ENCODE results near the gene HAPLN3.

HAPLN3 gene

DNA sequence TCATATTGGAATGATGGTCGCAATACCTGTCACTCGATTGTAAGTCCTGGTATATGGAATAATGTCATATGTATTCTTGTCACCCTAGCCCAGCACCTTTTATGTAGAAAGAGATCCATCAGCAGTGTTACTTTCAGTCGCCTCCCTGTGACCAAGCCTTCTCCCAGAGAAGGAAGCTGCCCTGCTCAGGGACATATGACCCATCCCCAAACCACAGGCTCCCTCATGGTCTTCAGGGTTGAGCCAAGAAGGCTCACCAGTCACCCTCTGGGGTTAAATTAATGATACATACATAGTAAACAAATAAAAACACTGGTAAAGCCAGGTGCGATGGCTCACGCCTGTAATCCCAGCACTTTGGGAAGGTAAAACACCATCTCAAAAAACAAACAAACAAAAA is 22.4 kb upstream of the HAPLN3 start:
- no peak for DNase-seq
- H3K27ac Mint-ChIP-seq, result no peak overlapping the region
- peaks cover 27% of the 10 kb centered on the region for H3K4me1 Mint-ChIP-seq
- H3K4me3 Mint-ChIP-seq, result no peak overlapping the region
- peaks cover 6% of the 10 kb centered on the region for H3K27me3 Mint-ChIP-seq
- H3K9me3 Mint-ChIP-seq, result no peaks in the 10 kb centered on the region
- ATAC-seq, result no peak

GRCh38 chr15:88915354-88915753 is 20.0 kb upstream of the HAPLN3 start:
- H3K27me3 Mint-ChIP-seq, result peaks cover 6% of the 10 kb centered on the region
- peaks cover 44% of the 10 kb centered on the region for H3K4me1 Mint-ChIP-seq
- ATAC-seq (no peak), DNase-seq (no peak)
- no peaks in the 10 kb centered on the region for H3K9me3 Mint-ChIP-seq
- H3K27ac Mint-ChIP-seq, result no peak overlapping the region
- no peak overlapping the region for H3K4me3 Mint-ChIP-seq

GRCh38 chr15:88913850-88914169 is 18.5 kb upstream of the HAPLN3 start:
- no peaks in the 10 kb centered on the region for H3K9me3 Mint-ChIP-seq
- H3K4me3 Mint-ChIP-seq, result peak overlapping the region; percentile 98 to 99
- DNase-seq (no peak), ATAC-seq (no peak)
- peak overlapping the region in 1 of 2 donors; percentile 96 for H3K27ac Mint-ChIP-seq
- no peaks in the 10 kb centered on the region for H3K27me3 Mint-ChIP-seq
- peaks cover 42% of the 10 kb centered on the region for H3K4me1 Mint-ChIP-seq

DNA sequence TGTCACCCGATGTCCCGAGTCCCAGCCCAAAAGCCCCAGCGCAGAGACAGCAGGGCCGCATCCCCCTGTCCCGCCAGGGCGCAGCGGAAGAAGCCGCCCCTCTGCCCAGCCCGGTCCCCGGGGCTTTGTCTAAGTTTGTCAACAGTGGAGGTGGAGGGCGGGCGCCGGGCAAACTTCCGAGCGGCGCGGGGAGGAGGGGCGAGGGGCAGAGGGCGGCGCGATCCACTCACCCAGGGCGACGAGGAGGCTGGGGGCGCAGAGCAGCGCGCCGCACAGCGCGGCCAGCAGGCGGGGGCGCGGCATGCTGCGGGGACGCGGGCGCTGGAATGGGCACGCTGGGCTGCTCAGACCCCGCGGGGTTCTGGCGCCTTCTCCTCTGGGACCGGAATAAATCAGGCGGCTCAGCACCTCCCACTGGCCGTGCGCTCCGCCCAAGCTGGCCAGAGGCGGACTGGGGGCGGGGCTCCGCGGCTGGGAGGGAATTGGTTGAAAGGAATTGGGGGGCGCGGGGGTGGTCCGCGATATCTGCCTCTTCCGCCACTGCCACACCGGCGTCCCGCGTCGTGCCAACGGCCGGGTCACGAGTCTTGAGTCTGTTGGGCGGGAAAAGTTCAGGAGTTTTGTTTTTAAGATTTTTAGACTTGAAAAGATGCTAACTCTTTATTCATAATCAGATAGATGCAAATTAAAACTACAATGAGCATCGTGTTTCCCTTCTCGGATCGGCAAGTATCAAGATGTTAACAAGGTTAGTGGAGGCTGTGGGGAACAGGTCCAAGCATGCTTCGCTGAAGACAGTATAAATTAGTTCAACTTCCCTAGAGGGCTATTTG is 17.9 kb upstream of the HAPLN3 start, which contains the start of gene MFGE8:
TSS of gene MFGE8 (minus strand) at position 363 of the 833 bp plus-strand sequence. CDS start at position 303, 60 bp downstream.
- no peaks in the 10 kb centered on the region for H3K27me3 Mint-ChIP-seq
- H3K27ac Mint-ChIP-seq, result peak within 1 kb of the TSS; percentile 96 to 97
- ATAC-seq, result peak; percentile 91
- peak; percentile 71 to 72 for DNase-seq
- peak within 1 kb of the TSS; percentile 98 to 99 for H3K4me3 Mint-ChIP-seq
- H3K4me1 Mint-ChIP-seq, result peaks cover 38% of the 10 kb centered on the region
- H3K9me3 Mint-ChIP-seq, result no peaks in the 10 kb centered on the region

GRCh38 chr15:88912500-88912921 is 17.2 kb upstream of the HAPLN3 start:
- H3K4me3 Mint-ChIP-seq, result peak overlapping the region; percentile 98 to 99
- no peak for DNase-seq
- peak; percentile 4 for ATAC-seq
- H3K9me3 Mint-ChIP-seq, result no peaks in the 10 kb centered on the region
- H3K27ac Mint-ChIP-seq, result peak overlapping the region; percentile 63 to 86
- H3K4me1 Mint-ChIP-seq, result peaks cover 43% of the 10 kb centered on the region
- no peaks in the 10 kb centered on the region for H3K27me3 Mint-ChIP-seq

DNA sequence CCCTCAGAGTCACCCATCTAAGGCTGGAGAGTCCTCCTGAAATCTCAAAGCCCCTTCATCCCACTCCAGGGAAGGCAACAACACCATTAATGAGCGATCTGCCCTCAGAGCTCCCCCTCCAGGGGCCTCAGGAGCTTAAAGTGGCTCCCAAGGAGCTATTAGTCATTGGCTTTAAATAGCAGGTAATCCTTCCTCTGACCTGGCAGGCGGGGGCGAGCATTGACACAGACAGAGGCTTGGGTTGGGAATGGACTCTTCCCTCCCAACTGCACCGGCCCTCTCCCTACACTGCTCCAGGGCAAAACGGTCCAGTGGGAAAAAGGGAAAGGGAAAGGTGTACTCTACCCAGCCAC is 16.4 kb upstream of the HAPLN3 start:
- Mint-ChIP-seq H3K27ac (no peak overlapping the region), H3K4me3 (peak overlapping the region; percentile 98 to 99), H3K27me3 (no peaks in the 10 kb centered on the region), H3K4me1 (peaks cover 43% of the 10 kb centered on the region), H3K9me3 (no peaks in the 10 kb centered on the region)
- ATAC-seq, result no peak
- DNase-seq, result no peak

GRCh38 chr15:88909956-88910831 is 14.8 kb upstream of the HAPLN3 start:
- Mint-ChIP-seq H3K27ac (no peak overlapping the region), H3K4me3 (no peak overlapping the region), H3K4me1 (peaks cover 44% of the 10 kb centered on the region), H3K27me3 (no peaks in the 10 kb centered on the region), H3K9me3 (no peaks in the 10 kb centered on the region)
- ATAC-seq (no peak), DNase-seq (no peak)

DNA sequence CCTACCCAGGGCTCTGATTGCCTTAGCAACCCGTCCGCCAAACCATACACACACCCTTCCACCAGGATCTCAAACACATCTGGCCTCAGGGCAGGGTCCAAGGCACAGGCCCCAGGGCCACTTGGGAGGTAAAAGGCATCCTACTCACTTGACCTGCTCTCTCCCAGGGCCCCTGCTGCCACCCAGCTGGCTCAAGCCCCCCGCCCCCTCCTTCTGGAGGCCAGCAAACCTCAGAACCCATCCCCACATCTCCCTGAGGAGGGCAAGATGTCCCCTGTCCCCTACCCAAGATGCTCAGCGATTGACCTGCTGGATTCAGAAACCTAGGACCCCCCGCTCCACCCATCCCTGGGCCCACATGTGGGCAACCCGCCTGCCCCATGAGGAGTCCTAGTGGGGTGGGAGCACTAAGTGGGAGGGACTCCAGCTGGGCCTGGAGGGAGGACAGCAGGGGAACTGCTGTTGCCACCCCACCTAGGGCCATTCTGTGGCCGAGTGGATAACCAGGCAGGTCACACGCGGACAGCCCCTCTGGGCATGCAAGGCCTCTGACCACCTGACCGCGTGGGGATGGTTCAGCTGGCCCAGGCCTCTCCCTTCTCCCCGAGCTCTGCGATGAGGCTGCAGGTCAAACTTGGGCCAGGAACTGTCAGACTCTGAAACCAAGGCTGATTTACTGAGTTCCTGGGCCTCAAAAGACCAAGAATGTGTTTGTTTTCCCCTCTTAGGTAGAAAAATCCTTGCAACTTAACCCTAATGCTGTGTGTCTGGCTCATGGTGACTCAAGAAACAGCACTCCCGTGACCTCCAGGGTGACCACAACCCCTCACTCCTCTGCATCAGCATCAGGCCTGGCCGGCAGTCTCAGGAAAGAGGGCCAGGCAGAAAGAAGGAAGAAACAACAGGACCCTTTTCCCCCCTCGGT is 13.6 kb upstream of the HAPLN3 start:
- H3K27me3 Mint-ChIP-seq, result no peaks in the 10 kb centered on the region
- DNase-seq, result no peak
- peak overlapping the region in 1 of 2 donors; percentile 42 for H3K27ac Mint-ChIP-seq
- ATAC-seq, result no peak
- H3K9me3 Mint-ChIP-seq, result no peaks in the 10 kb centered on the region
- H3K4me3 Mint-ChIP-seq, result no peak overlapping the region
- H3K4me1 Mint-ChIP-seq, result peaks cover 55% of the 10 kb centered on the region

- H3K4me1 Mint-ChIP-seq, result peaks cover 50% of the 10 kb centered on the region
- H3K27ac Mint-ChIP-seq, result peak overlapping the region in 1 of 2 donors; percentile 17
- H3K9me3 Mint-ChIP-seq, result no peaks in the 10 kb centered on the region
- ATAC-seq (no peak), DNase-seq (no peak)
- no peaks in the 10 kb centered on the region for H3K27me3 Mint-ChIP-seq
- H3K4me3 Mint-ChIP-seq, result no peak overlapping the region
These were observed 12.8 kb upstream of the HAPLN3 start for GRCh38 chr15:88908123-88908522.

DNA sequence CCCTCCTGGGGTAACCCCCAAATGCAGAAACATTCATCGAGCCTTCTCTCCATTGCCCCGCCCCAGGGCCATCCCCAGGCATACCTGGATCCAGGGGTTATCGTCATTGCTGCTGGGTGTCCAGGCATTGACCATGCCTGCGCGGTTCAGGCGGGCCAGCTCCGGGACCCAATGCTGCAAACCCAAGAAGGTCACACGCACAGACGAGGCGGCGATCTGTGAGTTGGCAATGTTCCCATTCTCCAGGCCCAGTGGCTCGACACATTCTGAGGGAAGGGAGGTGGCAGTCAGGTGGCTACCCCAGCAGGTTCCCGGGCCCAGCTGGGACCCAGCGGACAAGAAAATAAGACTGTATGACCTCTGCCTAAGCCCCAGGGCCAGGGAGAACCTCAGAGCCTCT is 11.8 kb upstream of the HAPLN3 start:
- Mint-ChIP-seq H3K27me3 (no peaks in the 10 kb centered on the region), H3K27ac (no peak overlapping the region), H3K4me3 (no peak overlapping the region), H3K4me1 (peaks cover 50% of the 10 kb centered on the region), H3K9me3 (no peaks in the 10 kb centered on the region)
- DNase-seq, result no peak
- no peak for ATAC-seq

GRCh38 chr15:88906551-88906950 is 11.2 kb upstream of the HAPLN3 start:
- no peak overlapping the region for H3K4me3 Mint-ChIP-seq
- no peaks in the 10 kb centered on the region for H3K9me3 Mint-ChIP-seq
- ATAC-seq (no peak), DNase-seq (no peak)
- peaks cover 49% of the 10 kb centered on the region for H3K4me1 Mint-ChIP-seq
- no peak overlapping the region for H3K27ac Mint-ChIP-seq
- no peaks in the 10 kb centered on the region for H3K27me3 Mint-ChIP-seq

DNA sequence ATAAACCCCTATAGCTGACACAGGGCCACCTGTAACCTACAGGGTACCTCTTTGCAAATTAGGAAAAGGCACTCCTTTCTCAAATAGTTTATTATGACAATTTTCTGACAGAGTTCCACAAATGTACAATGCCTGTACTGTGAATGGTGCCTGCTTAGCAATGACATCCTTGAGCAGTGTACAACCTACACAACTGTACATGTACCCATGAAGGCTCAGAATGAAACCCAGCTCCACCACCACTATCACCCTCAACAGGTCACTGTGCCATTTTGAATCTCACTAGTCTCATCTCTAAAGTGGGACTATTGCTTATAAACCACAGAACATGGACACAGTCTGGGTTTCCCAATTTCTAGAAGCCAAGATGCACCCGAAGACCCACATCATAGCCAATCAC is 10.8 kb upstream of the HAPLN3 start:
- DNase-seq, result no peak
- no peak for ATAC-seq
- peaks cover 45% of the 10 kb centered on the region for H3K4me1 Mint-ChIP-seq
- H3K27me3 Mint-ChIP-seq, result no peaks in the 10 kb centered on the region
- H3K9me3 Mint-ChIP-seq, result no peaks in the 10 kb centered on the region
- no peak overlapping the region for H3K27ac Mint-ChIP-seq
- H3K4me3 Mint-ChIP-seq, result no peak overlapping the region

- DNase-seq, result no peak
- no peak overlapping the region for H3K27ac Mint-ChIP-seq
These were observed 10.2 kb upstream of the HAPLN3 start for GRCh38 chr15:88905576-88905975.

GRCh38 chr15:88904624-88905327 is 9.4 kb upstream of the HAPLN3 start:
- H3K4me3 Mint-ChIP-seq, result peak overlapping the region in 1 of 2 donors; percentile 24
- peak; percentile 89 to 93 for DNase-seq
- peaks cover 40% of the 10 kb centered on the region for H3K4me1 Mint-ChIP-seq

More at GRCh38 chr15:88905576-88905975, 10.2 kb upstream of the HAPLN3 start:
- H3K27me3 Mint-ChIP-seq, result no peaks in the 10 kb centered on the region
- H3K4me3 Mint-ChIP-seq, result no peak overlapping the region
- ATAC-seq, result no peak
- H3K4me1 Mint-ChIP-seq, result peaks cover 40% of the 10 kb centered on the region
- H3K9me3 Mint-ChIP-seq, result no peaks in the 10 kb centered on the region

DNA sequence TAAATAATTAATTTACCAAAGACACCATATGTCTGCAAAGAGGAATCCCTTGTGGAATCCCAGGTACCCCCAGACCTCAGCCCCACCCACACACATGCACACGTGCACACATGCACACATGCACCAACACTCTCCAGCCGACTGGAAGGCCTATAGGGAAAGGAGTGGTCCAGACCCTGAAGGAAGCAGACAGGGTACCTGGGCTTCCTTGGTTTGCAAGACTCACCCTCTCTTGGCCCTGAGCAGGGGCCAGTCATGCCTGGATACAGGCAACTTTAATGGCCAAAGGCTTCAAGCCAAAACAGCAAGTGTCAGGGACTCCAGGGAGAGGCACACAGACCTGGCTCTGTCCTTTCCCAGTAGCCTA is 8.9 kb upstream of the HAPLN3 start:
- DNase-seq, result no peak
- peak overlapping the region in 1 of 2 donors; percentile 69 for H3K27ac Mint-ChIP-seq
- peaks cover 35% of the 10 kb centered on the region for H3K4me1 Mint-ChIP-seq
- no peaks in the 10 kb centered on the region for H3K27me3 Mint-ChIP-seq
- no peaks in the 10 kb centered on the region for H3K9me3 Mint-ChIP-seq
- peak overlapping the region in 1 of 2 donors; percentile 24 for H3K4me3 Mint-ChIP-seq
- peak; percentile 5 for ATAC-seq

More at GRCh38 chr15:88904624-88905327, 9.4 kb upstream of the HAPLN3 start:
- no peaks in the 10 kb centered on the region for H3K9me3 Mint-ChIP-seq
- peak; percentile 99 for ATAC-seq
- H3K27ac Mint-ChIP-seq, result peak overlapping the region in 1 of 2 donors; percentile 43
- H3K27me3 Mint-ChIP-seq, result no peaks in the 10 kb centered on the region

All from stimulated activated naive CD8-positive, alpha-beta T cell treated with anti-CD3 and anti-CD28 coated beads, Interleukin-15, amount 100 ng/mL, for 72 hours (primary cell).